IMR-90 (cell line): ENCODE data around the gene ACKR2. TPM values are rescaled to one million over a fixed set of nuclear protein-coding genes. Genes with fewer than 3 reads are reported as not detected.

ENCODE experiments used
- ATAC-seq: fragments of 200-7000 bp; cut with Tn5 transposase; 2 replicates; pipeline ENCODE4 v1.9.1; 2020; ENCODE audit warnings: low read depth, mild to moderate bottlenecking, moderate library complexity
- BruUV-seq: library from RNA; stranded (reverse); fragments of 400-500 nt; replicated peaks from 2 replicates; lab custom pipeline; 2021; lab: Mats Ljungman, UMichigan
- CTCF ChIA-PET: fragments of 300-600 bp; formaldehyde crosslinking; extraction: SDS; loops from one replicate; lab custom pipeline; 2021; ENCODE audit warnings: antibody characterized with exemption; lab: Yijun Ruan, JAX
- POLR2A ChIA-PET: fragments of 300-600 bp; sonication (Branson Sonifier 250); formaldehyde crosslinking; loops from one replicate; lab custom pipeline; 2022; ENCODE audit warnings: antibody characterized with exemption; ENCODE audit not compliant: unreplicated experiment; lab: Charles Lee
- DNase-seq: peaks from one replicate; pipeline ENCODE4 v3.0.0; 2013
- H2AFZ ChIP-seq: replicated peaks from 2 replicates; pipeline ENCODE3; 2013; ENCODE audit warnings: low read length, mild to moderate bottlenecking; ENCODE audit not compliant: poor library complexity
- H2AK5ac ChIP-seq: 2 replicates; pipeline ENCODE4 v1.6.1; 2013; ENCODE audit warnings: low read depth, low read length, inconsistent platforms
- H2AK9ac ChIP-seq: replicated peaks from 2 replicates; pipeline ENCODE3; 2013; ENCODE audit warnings: mild to moderate bottlenecking, low read depth, low read length, moderate library complexity; ENCODE audit not compliant: poor library complexity
- H2BK120ac ChIP-seq: 2 replicates; pipeline ENCODE4 v1.6.1; 2013; ENCODE audit warnings: low read depth, low read length, inconsistent platforms
- H2BK15ac ChIP-seq: 3 replicates; pipeline ENCODE4 v1.6.1; 2013; ENCODE audit warnings: low read depth, low read length, inconsistent platforms
- H2BK20ac ChIP-seq: 2 replicates; pipeline ENCODE4 v1.6.1; 2013; ENCODE audit warnings: low read depth, mild to moderate bottlenecking, inconsistent platforms, low read length, moderate library complexity
- H2BK5ac ChIP-seq: 2 replicates; pipeline ENCODE4 v1.6.1; 2013; ENCODE audit warnings: mild to moderate bottlenecking, low read depth, low read length, inconsistent platforms; ENCODE audit not compliant: poor library complexity, severe bottlenecking
- H3K14ac ChIP-seq: replicated peaks from 2 replicates; pipeline ENCODE4 v1.6.1; 2013; ENCODE audit warnings: low read depth, low read length, inconsistent platforms
- H3K18ac ChIP-seq: 2 replicates; pipeline ENCODE4 v1.6.1; 2013; ENCODE audit warnings: low read depth, low read length, control low read depth
- H3K23ac ChIP-seq: 2 replicates; pipeline ENCODE4 v1.6.1; 2013; ENCODE audit warnings: low read depth, low read length, inconsistent platforms
- H3K27ac ChIP-seq: 2 replicates; pipeline ENCODE4 v1.5.1; 2013; ENCODE audit warnings: mild to moderate bottlenecking, control low read depth, low read length; ENCODE audit not compliant: insufficient read depth
- H3K27me3 ChIP-seq: 2 replicates; pipeline ENCODE4 v1.6.1; 2013; ENCODE audit warnings: low read length; ENCODE audit not compliant: control insufficient read depth, insufficient read depth
- H3K36me3 ChIP-seq: 2 replicates; pipeline ENCODE4 v1.6.1; 2013; ENCODE audit warnings: low read length, mixed read lengths; ENCODE audit not compliant: control insufficient read depth, insufficient read depth
- H3K4ac ChIP-seq: 2 replicates; pipeline ENCODE4 v1.6.1; 2013; ENCODE audit warnings: low read depth, low read length, inconsistent platforms
- H3K4me1 ChIP-seq: 2 replicates; pipeline ENCODE4 v1.6.1; 2013; ENCODE audit warnings: low read length, mixed read lengths; ENCODE audit not compliant: control insufficient read depth, insufficient read depth
- H3K4me2 ChIP-seq: 2 replicates; pipeline ENCODE4 v1.6.1; 2013; ENCODE audit warnings: low read depth, mild to moderate bottlenecking, control low read depth, low read length, moderate library complexity
- H3K4me3 ChIP-seq: 2 replicates; pipeline ENCODE4 v1.5.1; 2013; ENCODE audit warnings: low read depth, mild to moderate bottlenecking, control low read depth, low read length, moderate library complexity; ENCODE audit not compliant: insufficient read depth
- H3K56ac ChIP-seq: 2 replicates; pipeline ENCODE4 v1.6.1; 2013; ENCODE audit warnings: low read length, inconsistent platforms; ENCODE audit not compliant: insufficient read depth; ENCODE audit errors: extremely low read depth
- H3K79me1 ChIP-seq, 2 experiments: 2 replicates each; pipeline ENCODE4 v1.6.1; 2013; ENCODE audit warnings: low read length in 2 of 2, inconsistent platforms in 1 of 2, low read depth in 1 of 2
- H3K9ac ChIP-seq: 2 replicates; pipeline ENCODE4 v1.6.1; 2013; ENCODE audit warnings: low read depth, low read length, control low read depth
- H3K9me1 ChIP-seq: 2 replicates; pipeline ENCODE4 v1.6.1; 2013; ENCODE audit warnings: low read length, inconsistent platforms; ENCODE audit not compliant: insufficient read depth
- H3K9me3 ChIP-seq: 2 replicates; pipeline ENCODE4 v1.6.1; 2013; ENCODE audit warnings: low read length; ENCODE audit not compliant: control insufficient read depth, insufficient read depth
- H4K20me1 ChIP-seq: 2 replicates; pipeline ENCODE4 v1.6.1; 2013; ENCODE audit warnings: low read length, inconsistent platforms; ENCODE audit not compliant: insufficient read depth
- H4K5ac ChIP-seq: 2 replicates; pipeline ENCODE4 v1.6.1; 2013; ENCODE audit warnings: mild to moderate bottlenecking, low read depth, low read length, control low read depth
- H4K8ac ChIP-seq, 2 experiments: 2 replicates each; pipeline ENCODE4 v1.6.1; 2013; ENCODE audit warnings: low read depth in 2 of 2, low read length in 2 of 2, control low read depth in 1 of 2, inconsistent platforms in 1 of 2
- H4K91ac ChIP-seq: 2 replicates; pipeline ENCODE4 v1.6.1; 2013; ENCODE audit warnings: low read depth, low read length, inconsistent platforms; ENCODE audit not compliant: insufficient read depth
- BHLHE40 ChIP-seq: fragments of 150-350 bp; IDR thresholded peaks from 2 replicates; pipeline ENCODE4 v1.6.1; 2016; ENCODE audit warnings: mild to moderate bottlenecking, low read depth, low read length
- CEBPB ChIP-seq: IDR thresholded peaks from 2 replicates; pipeline ENCODE4 v1.6.1; 2012; ENCODE audit warnings: low read depth, low read length, improper control_type of control experiment
- CHD1 ChIP-seq: IDR thresholded peaks from 2 replicates; pipeline ENCODE4 v1.6.1; 2012; ENCODE audit warnings: low read depth, low read length, improper control_type of control experiment
- CTCF ChIP-seq: conservative IDR thresholded peaks from 2 replicates; pipeline ENCODE4 v1.5.1; 2012; ENCODE audit warnings: mild to moderate bottlenecking, low read depth, low read length, improper control_type of control experiment
- MAZ ChIP-seq: IDR thresholded peaks from 2 replicates; pipeline ENCODE4 v1.6.1; 2012; ENCODE audit warnings: low read depth, mild to moderate bottlenecking, low read length, improper control_type of control experiment, moderate library complexity, borderline replicate concordance
- MXI1 ChIP-seq: IDR thresholded peaks from 2 replicates; pipeline ENCODE4 v1.6.1; 2012; ENCODE audit warnings: low read depth, mild to moderate bottlenecking, low read length, moderate library complexity, borderline replicate concordance
- POLR2A ChIP-seq: IDR thresholded peaks from 2 replicates; pipeline ENCODE4 v1.6.1; 2012; ENCODE audit warnings: mild to moderate bottlenecking, low read depth, low read length
- RAD21 ChIP-seq: IDR thresholded peaks from 2 replicates; pipeline ENCODE4 v1.6.1; 2012; ENCODE audit warnings: low read length, improper control_type of control experiment
- RFX5 ChIP-seq: IDR thresholded peaks from 2 replicates; pipeline ENCODE4 v1.8.0; 2012; ENCODE audit warnings: low read depth, mild to moderate bottlenecking, low read length, moderate library complexity
- SMC3 ChIP-seq: fragments of 150-350 bp; IDR thresholded peaks from 2 replicates; pipeline ENCODE4 v1.6.1; 2016; ENCODE audit warnings: low read depth, mild to moderate bottlenecking, antibody characterized with exemption, low read length, moderate library complexity
- USF2 ChIP-seq: fragments of 150-350 bp; IDR thresholded peaks from 2 replicates; pipeline ENCODE4 v1.6.1; 2017; ENCODE audit warnings: mild to moderate bottlenecking, antibody characterized with exemption, low read length, low read depth
- WGBS, 2 experiments: methylation state at CpG; one replicate each; pipeline versions ENCODE4 v1.1.5 to v1.1.7; 2013; ENCODE audit warnings: missing lambda C conversion rate in 2 of 2; ENCODE audit not compliant: insufficient read length in 1 of 2; ENCODE audit errors: extremely low coverage in 2 of 2; 5-methylcytosine and 5-hydroxymethylcytosine counted together
- dilution Hi-C: fragments of 300-500 bp; cut with HindIII; formaldehyde crosslinking; loops from one replicate; pipeline ENCODE4 v1.14.3; 2018; ENCODE audit warnings: low sequenced_read_pairs; ENCODE audit not compliant: unreplicated experiment
- in situ Hi-C: fragments of 300-500 bp; cut with MboI; formaldehyde crosslinking; loops from 3 replicates; pipeline ENCODE4 v1.14.3; 2019; ENCODE audit warnings: low sequenced_read_pairs, inconsistent platforms, mixed read lengths
- intact Hi-C: fragments of 100-400 bp; cut with micrococcal nuclease; formaldehyde crosslinking; loops from 2 replicates; pipeline ENCODE4 v1.10.0; 2022
- polyA plus RNA-seq, 3 experiments: library from polyadenylated mRNA; depleted of rRNA; stranded (reverse); fragments of >200 nt; gene quantifications; 2 replicates each; pipeline ENCODE4 v1.2.3, GENCODE V29; 2012; ENCODE audit warnings: low replicate concordance in 1 of 3
- total RNA-seq: library from RNA; depleted of rRNA; stranded (reverse); fragments of >200 nt; gene quantifications from 2 replicates; pipeline ENCODE4 v1.2.3, GENCODE V29; 2012

The ACKR2 gene
- total and polyA plus RNA-seq, 2 of the 4 experiments (the other 2 are of a cell fraction): 0.10 TPM; not detected in 1

- no TSS peak for BruUV-seq
- no peaks in the 10 kb centered on the region for H4K20me1 ChIP-seq
- 66% methylated on average over 5 of the region's 15 CpGs; no CpG with 5 or more reads in 1 of the 2 experiments for WGBS, 2 experiments
- no peak overlapping the region for H2BK5ac ChIP-seq
- ATAC-seq (no peak), DNase-seq (no peak)
- ChIA-PET CTCF (no interaction called here), POLR2A (no interaction called here)
- no peak overlapping the region for H3K4ac ChIP-seq
- H3K4me1 ChIP-seq: no peaks in the 10 kb centered on the region
- no peak overlapping the region for H3K4me3 ChIP-seq
- no peak overlapping the region for H3K27ac ChIP-seq
- H3K4me2 ChIP-seq: no peak overlapping the region
- H2BK15ac ChIP-seq: no peak overlapping the region
- H2BK20ac ChIP-seq: no peak overlapping the region
- no peaks in the 10 kb centered on the region for H3K36me3 ChIP-seq
- H2AK9ac ChIP-seq: no peak overlapping the region
- no peak overlapping the region for H2AK5ac ChIP-seq
- no peak overlapping the region for H3K56ac ChIP-seq
- H4K8ac ChIP-seq: no peak overlapping the region
- dilution Hi-C loops (no loop called here), intact Hi-C loops (no loop called here), in situ Hi-C loops (no loop called here)
- no peak overlapping the region for H2BK120ac ChIP-seq
- no peak overlapping the region for H4K91ac ChIP-seq
- no peak overlapping the region for H3K14ac ChIP-seq
- H3K9ac ChIP-seq: no peak overlapping the region
- H3K18ac ChIP-seq: no peak overlapping the region
- no peak overlapping the region for H2AFZ ChIP-seq
- no peak overlapping the region for H4K5ac ChIP-seq
- H3K23ac ChIP-seq: no peak overlapping the region
- H3K9me1 ChIP-seq: no peaks in the 10 kb centered on the region
- TF ChIP-seq POLR2A: no peak
- no peak for TF ChIP-seq MAZ
- no peak for TF ChIP-seq USF2
- TF ChIP-seq CEBPB: no peak
- TF ChIP-seq RFX5: no peak
- TF ChIP-seq CTCF: no peak
- no peak for TF ChIP-seq RAD21
- TF ChIP-seq BHLHE40: no peak
- TF ChIP-seq CHD1: no peak
- no peak for TF ChIP-seq MXI1
- TF ChIP-seq SMC3: no peak
- no peaks in the 10 kb centered on the region for H3K9me3 ChIP-seq
- no peaks in the 10 kb centered on the region for H3K79me1 ChIP-seq
- H3K27me3 ChIP-seq: peaks cover 8% of the 10 kb centered on the region; the same call in 1 of the 2 replicates
These were observed 55.2 kb downstream of the ACKR2 start for GRCh38 chr3:42864321-42864950.
